ENCODE measurements around the gene MDN1.

DNA sequence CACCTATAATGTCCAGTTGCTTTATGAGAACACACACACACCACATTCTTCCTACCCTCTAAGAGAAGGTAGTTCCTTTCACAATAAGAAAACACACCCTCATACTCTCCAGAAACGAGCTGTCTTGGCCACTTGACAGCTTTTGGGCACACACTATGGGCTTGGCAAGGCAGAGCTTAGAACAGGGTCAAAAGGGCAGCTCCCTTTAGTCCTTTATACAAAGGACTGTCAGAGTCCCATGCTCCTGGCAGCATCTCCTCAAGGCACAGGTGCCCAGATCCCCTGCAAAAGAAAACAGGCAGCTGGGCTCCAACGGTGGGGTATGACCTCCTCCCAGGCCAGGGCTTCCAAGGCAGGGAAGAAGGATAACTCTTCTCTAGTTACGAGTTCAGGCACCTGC, 176.2 kb downstream of the MDN1 start:
- TF ChIP-seq, protein P1, sequence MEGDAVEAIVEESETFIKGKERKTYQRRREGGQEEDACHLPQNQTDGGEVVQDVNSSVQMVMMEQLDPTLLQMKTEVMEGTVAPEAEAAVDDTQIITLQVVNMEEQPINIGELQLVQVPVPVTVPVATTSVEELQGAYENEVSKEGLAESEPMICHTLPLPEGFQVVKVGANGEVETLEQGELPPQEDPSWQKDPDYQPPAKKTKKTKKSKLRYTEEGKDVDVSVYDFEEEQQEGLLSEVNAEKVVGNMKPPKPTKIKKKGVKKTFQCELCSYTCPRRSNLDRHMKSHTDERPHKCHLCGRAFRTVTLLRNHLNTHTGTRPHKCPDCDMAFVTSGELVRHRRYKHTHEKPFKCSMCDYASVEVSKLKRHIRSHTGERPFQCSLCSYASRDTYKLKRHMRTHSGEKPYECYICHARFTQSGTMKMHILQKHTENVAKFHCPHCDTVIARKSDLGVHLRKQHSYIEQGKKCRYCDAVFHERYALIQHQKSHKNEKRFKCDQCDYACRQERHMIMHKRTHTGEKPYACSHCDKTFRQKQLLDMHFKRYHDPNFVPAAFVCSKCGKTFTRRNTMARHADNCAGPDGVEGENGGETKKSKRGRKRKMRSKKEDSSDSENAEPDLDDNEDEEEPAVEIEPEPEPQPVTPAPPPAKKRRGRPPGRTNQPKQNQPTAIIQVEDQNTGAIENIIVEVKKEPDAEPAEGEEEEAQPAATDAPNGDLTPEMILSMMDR (IDR thresholded peaks at IDR 0.05): no peak
- TF ChIP-seq POLR2A (IDR thresholded peaks at IDR 0.05): no peak
